Diencephalon (tissue), 1 donor: ENCODE measurements around the gene FAM151B. TPM values are rescaled to one million over a fixed set of nuclear protein-coding genes. Genes with fewer than 3 reads are reported as not detected.

Source experiments
- total RNA-seq: library from RNA; depleted of rRNA; stranded (reverse); fragments of >200 nt; gene quantifications from one replicate; pipeline ENCODE4 v1.2.3, GENCODE V29; 2014

The FAM151B gene, protein sequence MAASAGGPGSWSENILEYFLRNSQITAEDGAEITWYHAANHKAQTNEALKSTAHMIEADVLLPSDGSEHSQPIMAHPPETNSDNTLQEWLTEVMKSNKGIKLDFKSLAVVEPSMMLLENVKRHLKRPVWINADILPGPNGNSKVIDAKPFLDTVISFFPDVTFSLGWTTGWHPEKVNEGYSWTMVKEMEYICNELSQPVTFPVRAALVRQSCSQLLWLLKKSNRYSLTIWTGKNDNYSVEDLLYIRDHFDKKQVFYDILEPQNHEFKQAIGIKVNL
- 22.6 TPM for total RNA-seq

DNA sequence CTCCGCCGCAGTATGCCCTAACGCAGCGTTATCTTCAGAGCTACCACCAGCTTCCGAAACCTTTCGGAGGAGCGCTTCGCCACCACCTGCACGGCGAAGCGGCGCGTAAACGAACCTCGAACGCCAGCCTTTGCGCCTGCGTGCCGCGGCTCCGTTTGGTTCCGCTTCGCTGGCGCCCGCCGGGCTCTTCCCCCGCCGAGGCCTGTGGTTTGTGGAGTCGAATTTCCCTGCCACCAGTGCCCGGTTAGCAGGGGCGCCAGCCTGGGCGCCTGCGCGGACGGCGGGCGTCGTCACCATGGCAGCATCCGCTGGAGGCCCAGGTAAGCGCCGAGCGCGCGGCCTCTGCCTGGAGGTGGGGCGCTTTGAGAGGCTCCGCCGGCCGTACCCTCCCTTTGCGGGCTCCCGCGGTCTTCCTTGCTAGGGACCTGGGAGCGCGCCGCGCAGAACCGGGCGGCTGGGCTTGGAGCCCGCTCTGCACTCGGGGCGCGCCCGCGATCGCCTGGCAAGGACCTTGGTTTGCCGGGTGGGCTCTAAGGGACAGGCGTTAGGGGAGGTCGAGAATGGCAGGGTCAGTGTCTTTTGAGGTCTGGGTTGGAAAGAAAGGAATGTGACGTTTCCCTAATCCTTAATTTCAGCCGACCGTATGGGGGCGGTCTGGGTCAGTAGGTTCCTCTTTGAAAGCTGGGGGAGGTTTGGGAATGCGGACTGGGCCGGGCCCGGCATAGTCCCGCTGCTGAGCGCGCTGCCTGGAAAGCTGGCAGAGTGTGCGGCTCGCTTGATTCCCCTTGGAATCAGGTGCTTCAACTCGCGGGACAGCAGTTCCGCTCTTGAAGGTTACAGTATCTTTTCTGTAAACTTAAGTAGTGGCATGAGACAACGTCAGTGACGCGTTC lies at the start of gene FAM151B:
FAM151B (plus strand) TSS at position 272 of the 893 bp plus-strand sequence; CDS start at position 296, 24 bp downstream.

GRCh38 chr5:80569961-80570786 lies 82.3 kb downstream of the FAM151B start, which contains the start of gene ANKRD34B:
Gene ANKRD34B, minus strand, starts transcription at chr5:80570280. Its CDS starts 10,261 bp downstream, at chr5:80560019.

Other genes with a start within 250 kb of the FAM151B start
- 58.6 TPM for gene SERINC5, start 232.1 kb upstream of the FAM151B start, total RNA-seq
- not detected for gene SPZ1, start 168.1 kb upstream of the FAM151B start, total RNA-seq
- 72.7 TPM for gene ZFYVE16, start 80.0 kb upstream of the FAM151B start, total RNA-seq
- 3.0 TPM for gene ANKRD34B, start 82.2 kb downstream of the FAM151B start, total RNA-seq
- gene MSH3, start 166.6 kb downstream of the FAM151B start, total RNA-seq = 37.6 TPM
- 33.2 TPM for gene DHFR, start 166.9 kb downstream of the FAM151B start, total RNA-seq